ENCODE data around the gene KLF16.

The KLF16 gene

DNA sequence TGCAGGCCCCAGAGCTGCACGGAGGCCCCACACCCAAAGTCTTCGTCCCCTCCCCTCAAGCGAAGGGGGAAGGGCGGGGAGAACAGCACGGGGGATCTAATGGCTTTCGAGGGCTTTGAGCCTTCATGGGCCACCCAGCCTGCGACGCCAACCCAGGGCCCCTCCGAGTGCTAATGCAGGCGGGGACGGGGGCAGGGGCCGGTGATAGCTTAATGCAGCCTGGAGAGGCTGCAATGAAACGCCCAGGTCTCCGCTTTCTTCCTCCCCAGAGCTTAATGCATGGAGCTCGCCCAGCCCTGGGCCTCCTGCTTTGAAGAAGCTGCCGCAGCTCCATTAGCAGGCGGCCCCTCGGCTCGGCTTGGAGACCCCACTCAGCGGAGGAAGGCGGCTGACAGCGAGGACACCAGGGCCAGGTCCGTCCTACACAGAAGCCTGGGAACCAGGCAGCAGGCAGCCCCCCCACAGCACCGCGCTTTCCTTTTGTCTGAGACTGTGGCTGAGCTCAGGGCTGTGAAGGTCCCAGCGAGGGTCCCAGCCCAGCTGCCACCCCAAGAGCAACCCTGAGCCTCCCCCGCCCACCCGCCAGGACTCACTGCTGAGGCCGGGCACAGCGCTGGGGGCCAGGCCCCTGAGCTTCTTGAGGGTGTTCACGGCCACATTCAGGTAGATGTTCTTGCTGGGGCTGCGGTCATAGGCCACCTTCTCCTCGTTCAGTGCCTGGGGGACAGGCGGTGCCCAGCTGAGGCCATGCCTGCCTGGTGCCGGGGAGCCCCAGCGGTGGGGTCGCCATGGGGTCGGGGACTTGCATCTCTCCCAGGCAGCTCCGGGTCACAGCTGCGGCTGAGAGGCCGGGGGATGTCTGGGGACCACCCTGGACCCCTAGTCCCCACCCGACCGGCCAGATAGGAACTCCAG, 43.8 kb downstream of the KLF16 start:
- TF ChIP-seq, protein P1, sequence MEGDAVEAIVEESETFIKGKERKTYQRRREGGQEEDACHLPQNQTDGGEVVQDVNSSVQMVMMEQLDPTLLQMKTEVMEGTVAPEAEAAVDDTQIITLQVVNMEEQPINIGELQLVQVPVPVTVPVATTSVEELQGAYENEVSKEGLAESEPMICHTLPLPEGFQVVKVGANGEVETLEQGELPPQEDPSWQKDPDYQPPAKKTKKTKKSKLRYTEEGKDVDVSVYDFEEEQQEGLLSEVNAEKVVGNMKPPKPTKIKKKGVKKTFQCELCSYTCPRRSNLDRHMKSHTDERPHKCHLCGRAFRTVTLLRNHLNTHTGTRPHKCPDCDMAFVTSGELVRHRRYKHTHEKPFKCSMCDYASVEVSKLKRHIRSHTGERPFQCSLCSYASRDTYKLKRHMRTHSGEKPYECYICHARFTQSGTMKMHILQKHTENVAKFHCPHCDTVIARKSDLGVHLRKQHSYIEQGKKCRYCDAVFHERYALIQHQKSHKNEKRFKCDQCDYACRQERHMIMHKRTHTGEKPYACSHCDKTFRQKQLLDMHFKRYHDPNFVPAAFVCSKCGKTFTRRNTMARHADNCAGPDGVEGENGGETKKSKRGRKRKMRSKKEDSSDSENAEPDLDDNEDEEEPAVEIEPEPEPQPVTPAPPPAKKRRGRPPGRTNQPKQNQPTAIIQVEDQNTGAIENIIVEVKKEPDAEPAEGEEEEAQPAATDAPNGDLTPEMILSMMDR (IDR thresholded peaks at IDR 0.05; ENCODE audit: control insufficient read depth, insufficient read depth, low read depth, low read length, missing control alignments) = no peak
- no peak overlapping the region for H3K4me3 ChIP-seq (ENCODE audit: control insufficient read depth, low read depth, low read length)
- DNase-seq (ENCODE audit: low read depth) = no peak

DNA sequence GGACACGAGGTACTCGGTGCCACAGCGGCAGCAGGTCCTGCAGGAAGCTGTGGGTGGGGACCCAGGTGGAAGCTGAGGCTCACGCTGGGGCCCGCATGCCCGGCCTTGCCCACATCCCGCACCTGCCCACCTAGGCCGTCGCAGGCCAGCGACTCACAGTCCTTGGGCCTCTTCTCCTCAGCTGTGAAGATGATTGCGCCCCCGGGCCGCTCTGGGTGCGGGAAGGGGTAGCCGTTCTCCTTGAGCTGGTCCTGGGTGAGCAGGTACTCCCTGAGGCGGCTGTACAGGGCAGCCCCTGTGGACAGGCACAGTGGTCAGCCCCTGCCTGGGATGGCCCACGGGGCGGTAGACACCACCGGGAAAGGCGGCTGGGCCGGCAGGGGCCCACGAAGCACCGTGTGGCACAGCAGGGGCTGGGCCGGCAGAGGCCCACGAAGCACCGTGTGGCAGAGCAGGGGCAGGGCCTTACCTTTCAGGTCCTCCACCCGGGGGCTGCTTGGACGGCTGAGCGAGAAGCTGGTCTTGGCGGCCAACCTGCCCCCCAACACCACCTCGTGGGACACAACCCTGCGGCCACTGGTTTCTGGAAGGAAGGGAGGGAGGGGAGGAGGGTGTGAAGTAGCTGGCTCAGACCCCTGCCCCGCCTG, 44.7 kb downstream of the KLF16 start:
- no peak overlapping the region for H3K4me3 ChIP-seq (ENCODE audit: control insufficient read depth, low read depth, low read length)
- TF ChIP-seq, protein P1 (IDR thresholded peaks at IDR 0.05; ENCODE audit: control insufficient read depth, insufficient read depth, low read depth, low read length, missing control alignments) = no peak
- DNase-seq (ENCODE audit: low read depth) = no peak

DNA sequence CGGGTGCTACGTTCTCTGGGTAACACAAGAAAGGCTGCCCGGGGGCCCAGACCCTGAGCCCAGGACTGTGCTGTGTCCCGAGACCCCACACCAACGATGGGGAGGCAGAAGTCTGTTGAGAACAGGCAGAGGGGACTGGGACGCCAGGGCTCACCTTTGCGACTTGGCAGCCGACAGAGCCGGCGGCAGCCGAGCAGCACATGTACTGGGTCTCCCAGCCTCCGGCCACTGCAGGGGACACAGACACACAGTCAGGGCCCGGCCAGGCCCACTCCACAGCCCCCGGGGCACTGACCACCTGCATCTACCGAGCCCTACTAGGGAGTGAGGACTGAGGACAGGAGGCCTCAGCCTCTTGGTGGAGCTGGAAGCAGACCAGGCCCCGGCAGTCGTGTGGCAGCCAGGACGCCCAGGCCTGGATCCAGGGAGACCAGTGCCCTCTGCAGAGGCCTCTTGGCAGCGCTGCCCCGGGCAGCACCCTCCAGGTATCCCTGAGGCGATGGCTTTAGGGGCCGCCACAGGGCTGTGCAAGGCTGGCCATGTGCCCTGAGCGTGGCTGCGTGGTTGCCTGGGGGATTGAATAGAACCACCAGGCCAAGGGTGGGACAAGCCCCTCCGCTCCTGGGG, 45.7 kb downstream of the KLF16 start:
- H3K4me3 ChIP-seq (ENCODE audit: control insufficient read depth, low read depth, low read length) = no peak overlapping the region
- no peak for DNase-seq (ENCODE audit: low read depth)
- TF ChIP-seq, protein P1 (IDR thresholded peaks at IDR 0.05; ENCODE audit: control insufficient read depth, insufficient read depth, low read depth, low read length, missing control alignments) = no peak

DNA sequence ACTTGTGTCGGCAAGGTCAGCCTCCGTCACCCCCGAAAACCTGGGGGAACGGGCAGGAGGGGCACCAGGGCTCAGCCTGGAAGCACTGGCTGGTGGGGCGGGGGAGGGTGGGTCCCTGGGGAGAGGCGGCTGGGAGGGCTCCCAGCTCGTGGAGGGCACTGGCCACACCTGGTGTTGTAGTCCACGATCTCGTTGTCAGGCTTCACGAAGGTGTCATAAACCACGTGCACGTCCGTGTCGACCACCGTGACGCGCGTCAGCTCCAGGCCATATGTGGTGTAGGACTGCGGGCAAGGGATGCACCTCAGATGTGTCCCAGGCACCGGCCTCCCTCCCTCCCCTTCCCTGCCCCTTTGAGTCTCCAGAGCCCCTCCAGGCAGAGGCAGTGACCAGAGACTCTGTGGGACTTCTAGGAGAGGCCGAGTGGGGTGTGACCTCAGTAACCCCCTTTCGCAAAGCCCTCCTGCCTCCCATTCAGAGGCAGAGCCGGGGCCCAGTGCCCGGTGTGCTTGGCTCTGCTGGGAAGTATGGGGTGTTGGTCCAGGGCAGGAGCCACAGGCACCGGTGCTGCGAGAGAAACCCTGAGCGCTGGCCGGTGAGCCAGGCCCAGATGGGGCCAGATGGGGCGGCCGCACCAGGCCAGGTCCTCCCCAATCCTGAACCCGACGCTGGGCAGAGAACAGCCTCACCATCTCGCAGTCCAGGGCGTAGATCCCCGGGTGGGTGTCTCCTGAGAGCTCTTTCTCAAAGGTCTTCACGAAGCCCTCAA, 46.7 kb downstream of the KLF16 start:
- H3K4me3 ChIP-seq (ENCODE audit: control insufficient read depth, low read depth, low read length) = no peak overlapping the region
- TF ChIP-seq, protein P1 (IDR thresholded peaks at IDR 0.05; ENCODE audit: control insufficient read depth, insufficient read depth, low read depth, low read length, missing control alignments) = no peak
- no peak for DNase-seq (ENCODE audit: low read depth)

DNA sequence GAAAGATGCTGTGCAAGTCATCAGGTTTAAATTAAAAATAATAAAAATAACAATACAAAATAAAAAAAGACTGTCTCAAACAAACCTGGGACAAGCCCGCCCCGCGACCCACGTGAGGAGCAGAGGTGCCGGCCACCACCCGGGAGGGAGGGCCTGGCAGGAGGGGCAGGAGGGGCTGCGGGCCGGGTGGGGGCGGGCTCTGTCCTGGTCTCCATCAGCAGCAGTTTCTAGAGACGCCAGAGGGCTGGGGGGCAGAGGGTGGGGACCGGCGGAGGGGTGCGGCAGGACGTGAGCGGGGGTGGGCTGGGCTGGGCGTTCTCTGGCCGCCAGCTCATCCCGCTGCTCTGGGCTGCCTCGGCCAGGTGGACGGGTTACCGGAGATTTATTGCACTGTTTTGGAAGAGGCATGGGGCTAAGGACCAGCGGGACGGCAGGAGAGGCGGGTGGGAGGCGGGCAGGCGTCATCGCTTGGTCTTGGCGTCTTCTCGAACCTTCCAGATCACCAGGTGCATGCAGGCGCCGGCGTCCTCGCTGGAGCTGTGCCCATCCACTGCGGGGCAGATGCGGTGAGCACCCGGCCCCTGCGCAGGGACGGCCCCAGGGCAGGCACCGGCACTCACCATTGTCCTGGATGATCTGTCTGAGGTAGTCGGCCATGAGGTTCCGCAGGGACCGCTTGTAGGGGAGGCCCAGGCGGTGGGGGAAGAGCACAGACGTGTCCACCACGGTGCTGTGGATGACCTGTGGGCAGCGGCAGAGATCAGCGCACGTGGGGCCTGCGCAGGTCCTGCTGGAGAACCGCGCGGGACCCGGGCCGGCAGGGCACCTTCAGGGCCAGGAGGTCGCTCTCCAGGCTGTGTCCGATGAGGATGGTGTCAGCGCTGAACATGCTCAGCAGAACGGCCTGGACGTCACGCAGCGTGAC, 47.5 kb downstream of the KLF16 start:
- DNase-seq (ENCODE audit: low read depth) = no peak
- TF ChIP-seq, protein P1 (IDR thresholded peaks at IDR 0.05; ENCODE audit: control insufficient read depth, insufficient read depth, low read depth, low read length, missing control alignments) = no peak
- H3K4me3 ChIP-seq (ENCODE audit: control insufficient read depth, low read depth, low read length) = no peak overlapping the region
